Mesodermal cell (in vitro differentiated cells): ENCODE data around the gene NDUFS4.
A peak's percentile ranks its signal among the peaks of the same experiment; 100 is the strongest.
"Not testable (repeated sequence)": the region's sequence is repeated elsewhere in the genome, so short reads cannot be mapped to it uniquely, and the experiment has no call there.

Experiments
- H3K27ac ChIP-seq: 2 replicates; pipeline ENCODE4 v1.7.0; 2013; ENCODE audit warnings: mild to moderate bottlenecking, low read depth, low read length, moderate library complexity; ENCODE audit not compliant: severe bottlenecking
- H3K36me3 ChIP-seq: 2 replicates; pipeline ENCODE4 v1.7.1; 2013; ENCODE audit warnings: mild to moderate bottlenecking, low read length, moderate library complexity; ENCODE audit not compliant: control insufficient read depth, insufficient read depth
- H3K4me1 ChIP-seq: one replicate; pipeline ENCODE4 v1.7.1; 2013; ENCODE audit warnings: mild to moderate bottlenecking, low read length; ENCODE audit not compliant: insufficient read depth, control insufficient read depth, poor library complexity, severe bottlenecking
- H3K4me3 ChIP-seq: 2 replicates; pipeline ENCODE4 v1.7.0; 2013; ENCODE audit warnings: low read length, control low read depth, mild to moderate bottlenecking; ENCODE audit not compliant: insufficient read depth, poor library complexity, severe bottlenecking; ENCODE audit errors: extremely low read depth
- H3K9me3 ChIP-seq: 2 replicates; pipeline ENCODE4 v1.7.1; 2013; ENCODE audit warnings: mild to moderate bottlenecking, low read length, moderate library complexity; ENCODE audit not compliant: control insufficient read depth
- WGBS, 2 experiments: methylation state at CpG; one replicate each; pipeline ENCODE4 v1.1.5; 2013; ENCODE audit warnings: missing lambda C conversion rate in 2 of 2; ENCODE audit not compliant: insufficient coverage in 2 of 2; 5-methylcytosine and 5-hydroxymethylcytosine counted together

Gene NDUFS4

GRCh38 chr5:53548501-53548900 lies 11.9 kb upstream of the NDUFS4 start:
- H3K4me1 ChIP-seq, H3K9me3 ChIP-seq, H3K27ac ChIP-seq, H3K4me3 ChIP-seq, H3K36me3 ChIP-seq: not testable (repeated sequence)
- WGBS, 2 experiments = 100% methylated on average over 1 of the region's 7 CpGs; no CpG with 5 or more reads in 1 of the 2 experiments

DNA sequence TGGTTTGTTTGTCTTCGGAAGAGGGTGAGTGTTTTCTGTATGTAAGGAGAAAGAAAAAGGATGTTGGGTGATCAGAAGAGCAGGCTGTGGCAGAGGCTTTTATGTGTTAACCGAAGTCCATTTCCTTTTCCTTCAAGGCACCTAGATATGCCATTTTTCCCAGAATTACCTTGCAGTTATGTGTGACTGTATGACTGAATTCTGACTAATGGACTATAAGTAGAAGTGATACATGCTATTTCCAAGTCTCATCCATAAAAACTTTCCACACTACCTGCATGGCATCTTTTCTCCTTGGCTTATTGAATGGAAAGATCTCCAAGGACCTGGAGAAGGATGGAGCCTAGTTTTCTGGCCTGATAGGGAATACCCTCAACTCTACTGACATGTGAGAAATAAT lies 10.6 kb upstream of the NDUFS4 start:
- H3K9me3 ChIP-seq = no peaks in the 10 kb centered on the region
- no peak overlapping the region for H3K4me3 ChIP-seq
- WGBS, 2 experiments = 86 to 100% methylated on average over 1 of the region's 2 CpGs
- H3K4me1 ChIP-seq = peaks cover 4% of the 10 kb centered on the region
- H3K36me3 ChIP-seq = no peaks in the 10 kb centered on the region
- no peak overlapping the region for H3K27ac ChIP-seq

DNA sequence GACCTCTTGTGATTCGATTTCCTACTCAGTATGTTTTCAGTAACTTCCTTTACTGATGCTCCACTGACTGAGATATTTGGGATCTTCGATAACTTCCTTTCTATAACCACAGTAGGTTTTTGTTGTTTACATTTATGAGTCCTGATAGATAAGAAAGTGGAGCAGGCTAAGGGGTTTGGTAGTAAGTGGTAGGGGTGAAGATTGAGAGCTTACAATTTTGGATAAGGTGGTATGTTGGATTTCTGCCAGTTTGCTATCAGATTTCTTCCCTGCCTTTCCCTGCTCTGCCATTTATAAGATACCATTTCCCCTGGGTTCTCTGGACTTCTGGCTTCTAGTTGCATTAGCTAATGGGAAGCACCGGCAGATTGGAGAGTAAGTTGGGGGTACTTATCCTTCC lies 7.9 kb upstream of the NDUFS4 start:
- no peak overlapping the region for H3K27ac ChIP-seq
- H3K36me3 ChIP-seq = no peaks in the 10 kb centered on the region
- H3K9me3 ChIP-seq = no peaks in the 10 kb centered on the region
- H3K4me3 ChIP-seq = no peak overlapping the region
- 100% methylated on average over 1 to 2 of the region's 3 CpGs for WGBS, 2 experiments
- H3K4me1 ChIP-seq = peaks cover 4% of the 10 kb centered on the region

DNA sequence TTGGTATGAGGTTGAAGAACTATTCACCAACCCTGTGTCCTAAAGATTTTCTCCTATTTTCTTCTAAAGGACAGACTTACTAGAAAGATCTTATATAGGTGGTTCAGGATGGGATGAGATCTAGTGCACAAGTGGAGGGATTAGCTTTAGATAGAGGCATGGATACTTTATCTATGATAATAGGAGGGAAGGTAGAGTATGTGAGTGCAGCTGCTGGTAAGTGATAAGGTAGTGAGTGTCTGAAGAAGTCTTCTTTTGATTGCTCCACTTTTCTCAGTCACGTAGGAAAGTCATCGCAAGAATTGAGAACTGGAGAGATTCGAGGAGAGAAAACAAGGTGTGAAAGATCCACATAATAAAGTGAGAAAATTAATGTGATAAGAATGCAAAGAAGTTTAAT lies 6.0 kb upstream of the NDUFS4 start:
- Histone ChIP-seq H3K9me3 (peaks cover 4% of the 10 kb centered on the region), H3K4me3 (no peak overlapping the region), H3K27ac (no peak overlapping the region), H3K36me3 (no peaks in the 10 kb centered on the region), H3K4me1 (peaks cover 4% of the 10 kb centered on the region)
- 94 to 95% methylated on average over 3 of the region's 3 CpGs for WGBS, 2 experiments

- Histone ChIP-seq H3K36me3 (no peaks in the 10 kb centered on the region), H3K4me1 (peaks cover 4% of the 10 kb centered on the region), H3K27ac (no peak overlapping the region), H3K9me3 (peaks cover 4% of the 10 kb centered on the region), H3K4me3 (no peak overlapping the region)
These were observed 5.3 kb upstream of the NDUFS4 start for GRCh38 chr5:53555160-53555559.

DNA sequence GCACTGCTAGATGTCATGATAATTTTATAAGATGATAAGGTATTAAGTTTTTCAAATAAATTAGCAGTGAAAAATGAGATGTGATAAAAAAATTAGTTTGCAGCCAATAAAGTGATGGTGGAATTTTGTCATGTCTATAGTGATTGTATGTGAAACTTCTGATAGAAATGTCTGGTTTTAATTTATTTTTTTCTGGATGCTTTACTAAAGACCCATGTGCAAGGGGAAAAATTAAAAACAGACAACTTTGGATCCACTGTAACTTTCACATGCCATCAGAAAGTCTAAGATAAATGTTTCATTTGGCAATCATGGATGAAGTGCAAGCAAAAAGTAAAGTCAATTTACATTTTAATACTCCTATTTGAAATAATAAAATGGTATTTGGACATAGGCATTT lies 4.4 kb upstream of the NDUFS4 start:
- Histone ChIP-seq H3K4me1 (peaks cover 4% of the 10 kb centered on the region), H3K9me3 (peaks cover 4% of the 10 kb centered on the region), H3K27ac (no peak overlapping the region), H3K4me3 (no peak overlapping the region), H3K36me3 (no peaks in the 10 kb centered on the region)

DNA sequence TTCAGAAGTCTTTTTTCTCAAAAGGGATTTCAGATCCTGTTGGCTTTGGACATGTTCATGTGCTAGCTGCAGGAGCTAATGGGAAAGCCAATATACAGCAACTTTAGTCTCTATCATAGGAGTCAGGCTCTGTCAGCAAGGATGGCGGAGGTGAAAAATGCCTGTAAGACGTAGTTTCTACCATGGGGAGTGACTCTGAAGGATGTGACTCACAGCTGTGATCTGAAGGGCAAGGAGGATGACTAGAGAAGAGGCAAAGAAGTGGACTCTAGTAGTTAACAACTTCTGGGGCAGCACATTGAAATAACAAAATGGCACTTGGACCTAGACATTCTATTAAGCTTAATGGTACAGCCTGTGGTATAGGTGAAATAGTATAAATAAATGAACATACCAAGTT lies 3.1 kb upstream of the NDUFS4 start:
- no peaks in the 10 kb centered on the region for H3K36me3 ChIP-seq
- no peak overlapping the region for H3K27ac ChIP-seq
- WGBS, 2 experiments = 83 to 85% methylated on average over 1 to 2 of the region's 2 CpGs
- H3K4me1 ChIP-seq = peaks cover 7% of the 10 kb centered on the region
- H3K9me3 ChIP-seq = peaks cover 4% of the 10 kb centered on the region
- no peak overlapping the region for H3K4me3 ChIP-seq

DNA sequence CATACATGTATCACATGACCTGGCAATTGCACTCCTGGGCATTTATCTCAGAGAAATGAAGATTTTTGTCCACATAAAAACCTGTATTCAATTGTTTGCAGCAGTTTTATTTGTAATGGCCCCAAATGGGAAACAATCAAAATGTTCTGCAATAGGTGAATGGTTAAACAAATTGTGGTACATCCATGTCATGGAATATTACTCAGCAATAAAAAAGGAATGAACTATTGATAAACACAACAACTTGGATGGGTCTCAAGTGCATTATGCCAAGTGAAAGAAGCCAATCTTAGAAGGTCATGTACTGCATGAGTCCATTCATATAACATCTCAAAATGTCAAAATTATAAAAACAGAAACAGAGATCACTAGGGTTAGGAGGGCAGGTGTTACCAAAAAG lies 1.5 kb upstream of the NDUFS4 start:
- Histone ChIP-seq H3K4me1 (peaks cover 7% of the 10 kb centered on the region), H3K4me3 (no peak overlapping the region), H3K27ac (no peak overlapping the region)

DNA sequence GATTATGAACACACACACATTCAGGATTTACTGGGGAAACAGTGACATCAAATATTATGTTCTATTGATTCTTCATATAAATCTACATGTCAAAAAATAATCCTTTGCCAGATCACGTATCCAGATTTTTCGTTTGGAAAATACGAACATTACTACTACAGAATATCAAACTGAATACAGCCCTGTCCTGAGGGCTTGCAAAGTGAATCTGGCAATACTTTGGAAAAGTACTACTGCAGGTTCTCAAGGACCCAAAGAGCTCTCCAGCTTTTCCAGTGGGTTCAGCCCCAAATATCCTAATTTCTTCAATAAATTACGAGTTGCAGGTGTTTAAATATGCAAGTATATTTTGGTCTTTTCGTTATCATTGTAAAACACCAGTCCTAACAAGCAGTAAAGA lies 411 bp upstream of the NDUFS4 start:
- WGBS, 2 experiments = 73% methylated on average over 3 of the region's 5 CpGs; no CpG with 5 or more reads in 1 of the 2 experiments
- Histone ChIP-seq H3K4me1 (peaks cover 7% of the 10 kb centered on the region), H3K36me3 (no peaks in the 10 kb centered on the region), H3K27ac (peak overlapping the region; percentile 87), H3K4me3 (peak overlapping the region; percentile 89), H3K9me3 (peaks cover 4% of the 10 kb centered on the region)

More for the DNA sequence above, 1.5 kb upstream of the NDUFS4 start:
- H3K36me3 ChIP-seq = no peaks in the 10 kb centered on the region
- peaks cover 4% of the 10 kb centered on the region for H3K9me3 ChIP-seq

- H3K36me3 ChIP-seq = no peaks in the 10 kb centered on the region
- no peak overlapping the region for H3K27ac ChIP-seq
- no peaks in the 10 kb centered on the region for H3K9me3 ChIP-seq
- no peak overlapping the region for H3K4me3 ChIP-seq
- H3K4me1 ChIP-seq = no peaks in the 10 kb centered on the region
These were observed 8.0 kb downstream of the NDUFS4 start for GRCh38 chr5:53568401-53568800.

GRCh38 chr5:53568871-53569270 lies 8.4 kb downstream of the NDUFS4 start:
- WGBS, 2 experiments = no CpG with 5 or more reads among the region's 1 CpG
- Histone ChIP-seq H3K9me3 (no peaks in the 10 kb centered on the region), H3K4me1 (no peaks in the 10 kb centered on the region), H3K4me3 (no peak overlapping the region), H3K36me3 (no peaks in the 10 kb centered on the region), H3K27ac (no peak overlapping the region)

DNA sequence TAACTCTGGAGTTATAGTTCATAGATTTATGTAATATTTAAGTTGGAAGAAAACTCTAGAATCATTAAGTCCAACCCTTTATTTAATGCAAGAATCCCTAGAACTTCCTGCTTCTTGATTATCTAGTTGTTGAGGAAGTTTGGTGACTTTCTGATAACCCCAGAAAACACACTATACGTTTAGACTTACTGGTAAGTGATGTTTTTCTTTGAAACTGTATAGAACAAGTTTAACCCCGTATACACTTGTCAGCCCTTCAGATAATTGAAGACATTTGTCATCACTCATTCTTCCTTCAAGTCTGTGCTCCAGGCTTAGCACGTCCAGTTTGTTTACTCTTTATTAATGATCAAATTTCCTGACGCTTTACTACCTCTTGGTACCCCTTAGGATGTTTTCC lies 9.0 kb downstream of the NDUFS4 start:
- H3K36me3 ChIP-seq = no peaks in the 10 kb centered on the region
- H3K9me3 ChIP-seq = no peaks in the 10 kb centered on the region
- no peaks in the 10 kb centered on the region for H3K4me1 ChIP-seq
- WGBS, 2 experiments = 43 to 93% methylated on average over 1 to 2 of the region's 4 CpGs
- no peak overlapping the region for H3K27ac ChIP-seq
- no peak overlapping the region for H3K4me3 ChIP-seq
